BJ (cell line): ENCODE measurements around the gene WNT8B. TPM values are rescaled to one million over a fixed set of nuclear protein-coding genes. Genes with fewer than 3 reads are reported as not detected.

Experiments
- CTCF ChIA-PET: fragments of 350-600 bp; formaldehyde crosslinking; extraction: SDS; loops from one replicate; lab custom pipeline; 2021; ENCODE audit warnings: antibody characterized with exemption, inconsistent platforms; lab: Yijun Ruan, JAX
- POLR2A ChIA-PET: fragments of 300-600 bp; sonication (Branson Sonifier 250); formaldehyde crosslinking; extraction: SDS; loops from one replicate; lab custom pipeline; 2021; ENCODE audit warnings: antibody characterized with exemption; lab: Charles Lee
- DNase-seq: peaks from one replicate; pipeline ENCODE4 v3.0.0-alpha.2; 2011; ENCODE audit warnings: low read depth
- H3K27me3 ChIP-seq: 2 replicates; pipeline ENCODE4 v1.6.0; 2011; ENCODE audit warnings: low read length; ENCODE audit not compliant: control insufficient read depth, insufficient read depth
- H3K36me3 ChIP-seq: 2 replicates; pipeline ENCODE4 v1.5.1; 2011; ENCODE audit warnings: low read length; ENCODE audit not compliant: control insufficient read depth, insufficient read depth
- H3K4me3 ChIP-seq: 2 replicates; pipeline ENCODE4 v1.5.1; 2011; ENCODE audit warnings: low read depth, mild to moderate bottlenecking, control low read depth, low read length
- CTCF ChIP-seq: IDR thresholded peaks from 2 replicates; pipeline ENCODE4 v1.5.1; 2011; ENCODE audit warnings: low read depth, mild to moderate bottlenecking, control low read depth, inconsistent platforms, low read length, moderate library complexity; ENCODE audit not compliant: insufficient read depth
- polyA plus RNA-seq: library from polyadenylated mRNA; depleted of rRNA; stranded (reverse); fragments of >200 nt; gene quantifications from 2 replicates; pipeline ENCODE4 v1.2.3, GENCODE V29; 2011

The WNT8B gene
- polyA plus RNA-seq, 1 experiment, result 0.04 TPM

- no peaks in the 10 kb centered on the region for H3K27me3 ChIP-seq
- CTCF ChIA-PET, result interaction anchor here (0.6 to 30.3 kb wide), 28 partner anchors 8 to 366 kb away, joined by 3 to 386 read pairs (median 5); partner anchors contain the start of genes HIF1AN, NDUFB8, PKD2L1 and SCD
- no peak for DNase-seq
- peaks cover 5% of the 10 kb centered on the region for H3K36me3 ChIP-seq
- peak within 1 kb of the TSS; percentile 31 for H3K4me3 ChIP-seq
- POLR2A ChIA-PET, result no interaction called here
- no peak for TF ChIP-seq CTCF
Observed at GRCh38 chr10:100519311-100520051, 56.7 kb downstream of the WNT8B start, which contains the start of gene SEC31B. Gene SEC31B (minus strand): TSS chr10:100519861. CDS start chr10:100516952, 2,909 bp downstream.

GRCh38 chr10:100520811-100521210 lies 58.0 kb downstream of the WNT8B start:
- H3K36me3 ChIP-seq, result peaks cover 8% of the 10 kb centered on the region
- ChIA-PET POLR2A (interaction anchor here (0.6 kb wide), 2 partner anchors 9 to 16 kb away, joined by 4 to 11 read pairs; no protein-coding TSS in a partner anchor), CTCF (interaction anchor here (0.5 to 4.0 kb wide), 10 partner anchors 9 to 358 kb away, joined by 3 to 54 read pairs (median 5); partner anchors contain the start of genes HIF1AN and NDUFB8)
- TF ChIP-seq CTCF, result no peak
- H3K4me3 ChIP-seq, result no peak overlapping the region
- DNase-seq, result no peak
- H3K27me3 ChIP-seq, result no peaks in the 10 kb centered on the region

GRCh38 chr10:100522107-100522801 lies 59.4 kb downstream of the WNT8B start:
- Histone ChIP-seq H3K27me3 (no peaks in the 10 kb centered on the region), H3K4me3 (no peak overlapping the region), H3K36me3 (peaks cover 18% of the 10 kb centered on the region)
- TF ChIP-seq CTCF, result no peak
- POLR2A ChIA-PET, result no interaction called here
- CTCF ChIA-PET, result interaction anchor here (0.6 to 3.6 kb wide), 8 partner anchors 11 to 675 kb away, joined by 3 to 16 read pairs (median 4); partner anchors contain the start of gene HIF1AN
- DNase-seq, result no peak

- no peak for DNase-seq
- peaks cover 18% of the 10 kb centered on the region for H3K36me3 ChIP-seq
- no peak for TF ChIP-seq CTCF
- no peaks in the 10 kb centered on the region for H3K27me3 ChIP-seq
- H3K4me3 ChIP-seq, result no peak overlapping the region
- ChIA-PET POLR2A (no interaction called here), CTCF (interaction anchor here (0.7 to 3.6 kb wide), 6 partner anchors 9 to 356 kb away, joined by 3 to 16 read pairs (median 8); partner anchors contain the start of gene HIF1AN)
Observed at GRCh38 chr10:100522945-100523344, 60.1 kb downstream of the WNT8B start.

GRCh38 chr10:100524206-100524605 lies 61.4 kb downstream of the WNT8B start:
- H3K4me3 ChIP-seq, result no peak overlapping the region
- peaks cover 18% of the 10 kb centered on the region for H3K36me3 ChIP-seq
- no peak for TF ChIP-seq CTCF
- CTCF ChIA-PET, result interaction anchor here (0.6 to 2.9 kb wide), 7 partner anchors 9 to 620 kb away, joined by 3 to 11 read pairs (median 4); no protein-coding TSS in a partner anchor
- DNase-seq, result no peak
- POLR2A ChIA-PET, result no interaction called here
- no peaks in the 10 kb centered on the region for H3K27me3 ChIP-seq
